Endothelial cell of umbilical vein (primary cell): ENCODE measurements around the gene SLC25A21. TPM values are rescaled to one million over a fixed set of nuclear protein-coding genes. Genes with fewer than 3 reads are reported as not detected.

Experiments
- BruUV-seq: library from RNA; stranded (reverse); fragments of 400-500 nt; replicated peaks from 2 replicates; lab custom pipeline; 2021; lab: Mats Ljungman, UMichigan
- CTCF ChIA-PET: fragments of 300-600, 350-600 bp; sonication (Branson Sonifier 250); formaldehyde crosslinking; loops from one replicate; lab custom pipeline; 2021; ENCODE audit warnings: antibody characterized with exemption, inconsistent platforms; lab: Charles Lee
- POLR2A ChIA-PET: fragments of 300-600, 350-600 bp; sonication (Branson Sonifier 250); formaldehyde crosslinking; loops from one replicate; lab custom pipeline; 2021; ENCODE audit warnings: antibody characterized with exemption, inconsistent platforms; lab: Charles Lee
- DNase-seq: peaks from one replicate; pipeline ENCODE4 v3.0.0-alpha.2; 2011; ENCODE audit warnings: low read depth, low spot score
- FAIRE-seq: peaks from 2 replicates; lab custom pipeline; 2011; peaks lifted over from hg19 to GRCh38; lab: Jason Lieb, UNC
- H2AFZ ChIP-seq: 2 replicates; pipeline ENCODE4 v1.6.0; 2012; ENCODE audit warnings: low read depth, low read length, control low read depth, inconsistent platforms
- H3K27ac ChIP-seq: 2 replicates; pipeline ENCODE4 v1.5.1; 2011; ENCODE audit warnings: low read depth, mild to moderate bottlenecking, control low read depth, low read length, moderate library complexity; ENCODE audit not compliant: insufficient read depth
- H3K27me3 ChIP-seq, 2 experiments: 2 replicates each; pipeline versions ENCODE4 v1.6.0 to v1.6.1; 2011; ENCODE audit warnings: low read length in 2 of 2, mixed read lengths in 1 of 2; ENCODE audit not compliant: control insufficient read depth in 2 of 2, insufficient read depth in 2 of 2
- H3K36me3 ChIP-seq, 2 experiments: 2 replicates in 1 of 2; 3 replicates in 1 of 2; pipeline ENCODE4 v1.5.1; 2011; ENCODE audit warnings: low read length in 2 of 2, mild to moderate bottlenecking in 1 of 2, moderate library complexity in 1 of 2; ENCODE audit not compliant: control insufficient read depth in 2 of 2, insufficient read depth in 2 of 2; ENCODE audit errors: extremely low read depth in 1 of 2
- H3K4me1 ChIP-seq: 3 replicates; pipeline ENCODE4 v1.5.1; 2011; ENCODE audit warnings: mild to moderate bottlenecking, low read length; ENCODE audit not compliant: control insufficient read depth, insufficient read depth; ENCODE audit errors: extremely low read depth
- H3K4me2 ChIP-seq: 2 replicates; pipeline ENCODE4 v1.6.1; 2011; ENCODE audit warnings: low read length, control low read depth, mixed read lengths; ENCODE audit not compliant: insufficient read depth
- H3K4me3 ChIP-seq, 3 experiments: fragments of 200-600 bp in 1 of 3; sonication (generic), shearing (Covaris generic) in 1 of 3; replicated peaks in 1 of 3; 2 replicates each; pipeline ENCODE4 v1.5.1; 2011 to 2016; ENCODE audit warnings: control low read depth in 3 of 3, low read length in 3 of 3, mild to moderate bottlenecking in 2 of 3, inconsistent platforms in 1 of 3, low read depth in 1 of 3, moderate library complexity in 1 of 3; ENCODE audit not compliant: insufficient read depth in 1 of 3
- H3K79me2 ChIP-seq: 2 replicates; pipeline ENCODE4 v1.6.0; 2012; ENCODE audit warnings: low read length, inconsistent platforms; ENCODE audit not compliant: control insufficient read depth, insufficient read depth
- H3K9ac ChIP-seq: replicated peaks from 2 replicates; pipeline ENCODE3; 2011; ENCODE audit warnings: low read length, control low read depth; ENCODE audit not compliant: insufficient read depth; ENCODE audit errors: extremely low read depth
- H3K9me1 ChIP-seq: replicated peaks from 3 replicates; pipeline ENCODE4 v1.6.0; 2011; ENCODE audit warnings: mild to moderate bottlenecking, low read length; ENCODE audit not compliant: control insufficient read depth, insufficient read depth; ENCODE audit errors: extremely low read depth
- H3K9me3 ChIP-seq: replicated peaks from 2 replicates; pipeline ENCODE4 v1.5.1; 2012; ENCODE audit warnings: low read length, inconsistent platforms; ENCODE audit not compliant: control insufficient read depth, insufficient read depth
- H4K20me1 ChIP-seq: replicated peaks from 2 replicates; pipeline ENCODE3; 2011; ENCODE audit warnings: mild to moderate bottlenecking, low read length; ENCODE audit not compliant: control insufficient read depth, insufficient read depth; ENCODE audit errors: extremely low read depth
- EZH2 ChIP-seq: IDR thresholded peaks from 2 replicates; pipeline ENCODE4 v1.6.1; 2012; ENCODE audit warnings: borderline replicate concordance, low read depth, mild to moderate bottlenecking, moderate library complexity, low read length, inconsistent platforms; ENCODE audit not compliant: severe bottlenecking
- FOS ChIP-seq: IDR thresholded peaks from 2 replicates; pipeline ENCODE4 v1.6.1; 2011; ENCODE audit warnings: mild to moderate bottlenecking, low read length, moderate library complexity, borderline replicate concordance; ENCODE audit not compliant: insufficient read depth
- GATA2 ChIP-seq: IDR thresholded peaks from 2 replicates; pipeline ENCODE4 v1.7.0; 2011; ENCODE audit warnings: low read depth, mild to moderate bottlenecking, moderate library complexity, mixed read lengths, low read length; ENCODE audit not compliant: insufficient read length, insufficient read depth
- JUN ChIP-seq: IDR thresholded peaks from 2 replicates; pipeline ENCODE4 v1.6.1; 2011; ENCODE audit warnings: borderline replicate concordance, low read depth; ENCODE audit not compliant: insufficient read length, insufficient read depth
- MYC ChIP-seq: IDR thresholded peaks from one replicate; pipeline ENCODE4 v1.6.1; 2011; ENCODE audit warnings: mild to moderate bottlenecking, low read depth, low read length
- POLR2A ChIP-seq: IDR thresholded peaks from 2 replicates; pipeline ENCODE4 v1.6.1; 2012; ENCODE audit warnings: low read depth, mild to moderate bottlenecking, control low read depth, low read length
- POLR2AphosphoS5 ChIP-seq: IDR thresholded peaks from 2 replicates; pipeline ENCODE4 v1.6.1; 2012; ENCODE audit warnings: low read depth, mild to moderate bottlenecking, control low read depth, low read length, moderate library complexity; ENCODE audit not compliant: insufficient read depth
- dilution Hi-C: fragments of 300-500 bp; cut with MboI; formaldehyde crosslinking; loops from one replicate; pipeline ENCODE4 v1.15.0; 2019; ENCODE audit warnings: low sequenced_read_pairs; ENCODE audit not compliant: extremely low pct_ligation_motif_present
- intact Hi-C: fragments of 100-400 bp; cut with micrococcal nuclease; formaldehyde crosslinking; loops from one replicate; pipeline ENCODE4 v1.10.0; 2022
- polyA plus RNA-seq, 4 experiments: library from polyadenylated mRNA; depleted of rRNA in 3 of 4; stranded (reverse) in 3 of 4; unstranded in 1 of 4; fragments of >200 nt; gene quantifications; 2 replicates each; pipeline versions ENCODE4 v1.2.1 to v1.2.3, GENCODE V29; 2011 to 2012; ENCODE audit warnings: missing spikeins in 1 of 4
- total RNA-seq: library from RNA; stranded (reverse); gene quantifications from 2 replicates; pipeline ENCODE4 v1.2.3, GENCODE V29; 2021
- TF ChIP-seq, protein P1 (sequence below), 2 donors: IDR thresholded peaks; 1 replicate in 1 of 2; 2 replicates in 1 of 2; pipeline ENCODE4 v1.5.1; 2011; ENCODE audit warnings: low read length in 2 of 2, mild to moderate bottlenecking in 2 of 2, moderate library complexity in 2 of 2, control low read depth in 1 of 2, inconsistent platforms in 1 of 2, low read depth in 1 of 2; ENCODE audit not compliant: insufficient read depth in 1 of 2; ENCODE audit errors: extremely low read depth in 1 of 2
- TF ChIP-seq, protein P2 (sequence below): IDR thresholded peaks from 2 replicates; pipeline ENCODE4 v1.6.1; 2011; ENCODE audit not compliant: insufficient read depth, insufficient read length

Gene SLC25A21
- total and polyA plus RNA-seq, 2 donors (not counting 3 experiments of a cell fraction or from before 2014, with no cell fraction given) = 0.98 to 1.4 TPM

DNA sequence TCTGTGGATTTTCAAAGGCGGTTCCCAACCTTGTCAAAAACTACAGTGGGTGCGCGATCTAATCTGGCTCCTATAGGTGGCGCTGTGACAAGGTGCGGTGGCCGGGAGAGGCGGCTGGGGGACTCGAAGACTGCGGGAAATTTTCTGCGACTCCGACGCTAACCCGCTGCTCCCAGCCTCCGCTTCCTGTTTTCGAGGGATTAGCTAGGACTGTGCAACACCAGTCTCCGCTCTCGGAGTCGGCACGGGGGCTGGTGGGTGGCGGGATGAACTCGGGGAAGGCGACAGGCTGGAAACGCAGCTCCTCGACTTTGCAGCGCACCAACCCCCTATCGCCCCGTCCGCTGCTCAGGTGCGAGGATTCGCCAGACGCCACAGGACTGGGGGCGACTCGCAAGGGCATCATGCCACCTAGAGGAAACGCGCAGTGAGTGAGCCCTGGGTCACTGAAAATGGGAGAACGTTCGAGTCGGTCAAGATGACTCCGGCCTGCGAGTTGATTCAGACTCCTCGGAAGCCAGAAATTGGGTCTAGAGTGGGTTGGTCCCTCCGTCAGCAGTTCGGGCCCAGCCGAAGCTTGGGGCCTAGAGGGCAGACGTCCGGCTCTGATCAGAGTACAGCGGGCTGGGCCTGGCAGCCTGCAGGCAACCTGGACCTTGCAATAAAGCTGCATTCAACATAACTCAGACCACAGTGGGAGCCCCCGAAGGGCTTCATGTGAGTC is 516.3 kb downstream of the SLC25A21 start:
- H3K4me1 ChIP-seq = peaks cover under 1% of the 10 kb centered on the region
- H3K27me3 ChIP-seq = peaks cover 87 to 100% of the 10 kb centered on the region in 2 experiments
- H3K27ac ChIP-seq = no peak overlapping the region
- H3K9me1 ChIP-seq = no peaks in the 10 kb centered on the region
- no peak overlapping the region for H3K9ac ChIP-seq
- FAIRE-seq = peak; percentile 83
- POLR2A ChIA-PET = no interaction called here
- no peaks in the 10 kb centered on the region for H3K36me3 ChIP-seq
- CTCF ChIA-PET = interaction anchor here (1.1 to 2.0 kb wide), 4 partner anchors 11 to 494 kb away, joined by 3 to 7 read pairs (median 4); no protein-coding TSS in a partner anchor
- TF ChIP-seq POLR2A (no peak), GATA2 (no peak), EZH2 (peak; percentile 94), JUN (no peak), FOS (no peak), MYC (no peak), POLR2AphosphoS5 (no peak)
- TF ChIP-seq, protein P1, sequence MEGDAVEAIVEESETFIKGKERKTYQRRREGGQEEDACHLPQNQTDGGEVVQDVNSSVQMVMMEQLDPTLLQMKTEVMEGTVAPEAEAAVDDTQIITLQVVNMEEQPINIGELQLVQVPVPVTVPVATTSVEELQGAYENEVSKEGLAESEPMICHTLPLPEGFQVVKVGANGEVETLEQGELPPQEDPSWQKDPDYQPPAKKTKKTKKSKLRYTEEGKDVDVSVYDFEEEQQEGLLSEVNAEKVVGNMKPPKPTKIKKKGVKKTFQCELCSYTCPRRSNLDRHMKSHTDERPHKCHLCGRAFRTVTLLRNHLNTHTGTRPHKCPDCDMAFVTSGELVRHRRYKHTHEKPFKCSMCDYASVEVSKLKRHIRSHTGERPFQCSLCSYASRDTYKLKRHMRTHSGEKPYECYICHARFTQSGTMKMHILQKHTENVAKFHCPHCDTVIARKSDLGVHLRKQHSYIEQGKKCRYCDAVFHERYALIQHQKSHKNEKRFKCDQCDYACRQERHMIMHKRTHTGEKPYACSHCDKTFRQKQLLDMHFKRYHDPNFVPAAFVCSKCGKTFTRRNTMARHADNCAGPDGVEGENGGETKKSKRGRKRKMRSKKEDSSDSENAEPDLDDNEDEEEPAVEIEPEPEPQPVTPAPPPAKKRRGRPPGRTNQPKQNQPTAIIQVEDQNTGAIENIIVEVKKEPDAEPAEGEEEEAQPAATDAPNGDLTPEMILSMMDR (IDR thresholded peaks at IDR 0.05; ENCODE audit: extremely low read depth in 1 of 2, insufficient read depth in 1 of 2, low read depth in 1 of 2, low read length in 2 of 2) = peak; percentile 44 to 54
- TF ChIP-seq, protein P2, sequence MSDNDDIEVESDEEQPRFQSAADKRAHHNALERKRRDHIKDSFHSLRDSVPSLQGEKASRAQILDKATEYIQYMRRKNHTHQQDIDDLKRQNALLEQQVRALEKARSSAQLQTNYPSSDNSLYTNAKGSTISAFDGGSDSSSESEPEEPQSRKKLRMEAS = no peak
- no peaks in the 10 kb centered on the region for H4K20me1 ChIP-seq
- H3K4me3 ChIP-seq = no peak overlapping the region
- H3K9me3 ChIP-seq = no peaks in the 10 kb centered on the region
- dilution Hi-C loops (no loop called here), intact Hi-C loops (loop anchor here (2.0 to 5.0 kb wide), 2 partner anchors 134 to 461 kb away; partner anchors contain the start of gene NKX2-1)
- DNase-seq = no peak
- no TSS peak for BruUV-seq
- no peak overlapping the region for H2AFZ ChIP-seq
- H3K79me2 ChIP-seq = no peaks in the 10 kb centered on the region
- H3K4me2 ChIP-seq = no peak overlapping the region
